ENCODE results near the gene SHISA2.
A peak's percentile ranks its signal among the peaks of the same experiment; 100 is the strongest.

The SHISA2 gene

DNA sequence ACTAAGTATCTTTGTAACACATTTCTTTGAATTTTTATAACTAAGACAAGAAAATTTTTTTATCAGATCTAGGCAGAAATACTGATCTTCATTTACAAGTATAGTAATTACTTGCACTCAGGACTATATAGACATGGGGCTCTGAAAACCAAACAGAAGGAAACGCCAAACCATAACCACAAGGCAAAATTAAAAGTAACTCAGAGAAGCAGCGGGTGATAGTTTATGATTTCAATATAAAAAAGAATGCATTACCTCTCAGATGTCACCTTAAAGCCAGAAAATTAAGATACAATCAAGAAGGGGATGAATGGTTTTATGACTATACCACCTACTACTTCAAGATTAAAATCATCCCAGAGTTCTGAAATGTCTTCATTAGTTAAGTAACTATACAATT, 6.7 kb downstream of the SHISA2 start:
- TF ChIP-seq, protein P1, sequence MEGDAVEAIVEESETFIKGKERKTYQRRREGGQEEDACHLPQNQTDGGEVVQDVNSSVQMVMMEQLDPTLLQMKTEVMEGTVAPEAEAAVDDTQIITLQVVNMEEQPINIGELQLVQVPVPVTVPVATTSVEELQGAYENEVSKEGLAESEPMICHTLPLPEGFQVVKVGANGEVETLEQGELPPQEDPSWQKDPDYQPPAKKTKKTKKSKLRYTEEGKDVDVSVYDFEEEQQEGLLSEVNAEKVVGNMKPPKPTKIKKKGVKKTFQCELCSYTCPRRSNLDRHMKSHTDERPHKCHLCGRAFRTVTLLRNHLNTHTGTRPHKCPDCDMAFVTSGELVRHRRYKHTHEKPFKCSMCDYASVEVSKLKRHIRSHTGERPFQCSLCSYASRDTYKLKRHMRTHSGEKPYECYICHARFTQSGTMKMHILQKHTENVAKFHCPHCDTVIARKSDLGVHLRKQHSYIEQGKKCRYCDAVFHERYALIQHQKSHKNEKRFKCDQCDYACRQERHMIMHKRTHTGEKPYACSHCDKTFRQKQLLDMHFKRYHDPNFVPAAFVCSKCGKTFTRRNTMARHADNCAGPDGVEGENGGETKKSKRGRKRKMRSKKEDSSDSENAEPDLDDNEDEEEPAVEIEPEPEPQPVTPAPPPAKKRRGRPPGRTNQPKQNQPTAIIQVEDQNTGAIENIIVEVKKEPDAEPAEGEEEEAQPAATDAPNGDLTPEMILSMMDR (IDR thresholded peaks at IDR 0.05; ENCODE audit: low read depth, low read length, missing control alignments) = no peak
- DNase-seq = no peak
- no peaks in the 10 kb centered on the region for H3K27me3 ChIP-seq (replicated peaks)
- no peaks in the 10 kb centered on the region for H3K36me3 ChIP-seq (replicated peaks)
- H3K4me3 ChIP-seq (ENCODE audit: low read depth, low read length) = no peak overlapping the region
- in situ Hi-C loops (cut with HindIII; ENCODE audit: low pct_ligation_motif_present, low sequenced_read_pairs) = no loop called here
- no peak overlapping the region for H3K27ac ChIP-seq

DNA sequence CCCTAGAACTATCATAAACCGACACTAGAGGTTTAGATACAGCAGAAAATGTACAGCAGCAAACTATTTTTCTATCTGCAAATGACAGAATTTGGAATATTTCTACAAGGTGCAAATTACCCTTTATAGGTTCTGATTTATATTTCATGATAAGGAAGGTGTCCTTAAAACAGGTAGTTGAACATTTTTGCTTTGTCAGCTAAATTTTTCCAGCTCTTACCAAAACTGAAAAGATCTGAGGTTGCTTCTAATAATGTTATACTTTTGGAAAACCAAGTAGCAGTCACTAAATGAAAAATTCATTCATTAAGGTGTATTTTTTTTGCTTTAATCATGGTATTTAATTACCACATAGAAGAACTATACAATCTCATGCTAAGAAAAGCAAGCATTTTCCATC, 9.0 kb downstream of the SHISA2 start:
- H3K36me3 ChIP-seq (replicated peaks) = no peaks in the 10 kb centered on the region
- in situ Hi-C loops (cut with HindIII; ENCODE audit: low pct_ligation_motif_present, low sequenced_read_pairs) = no loop called here
- TF ChIP-seq, protein P1 (IDR thresholded peaks at IDR 0.05; ENCODE audit: low read depth, low read length, missing control alignments) = no peak

DNA sequence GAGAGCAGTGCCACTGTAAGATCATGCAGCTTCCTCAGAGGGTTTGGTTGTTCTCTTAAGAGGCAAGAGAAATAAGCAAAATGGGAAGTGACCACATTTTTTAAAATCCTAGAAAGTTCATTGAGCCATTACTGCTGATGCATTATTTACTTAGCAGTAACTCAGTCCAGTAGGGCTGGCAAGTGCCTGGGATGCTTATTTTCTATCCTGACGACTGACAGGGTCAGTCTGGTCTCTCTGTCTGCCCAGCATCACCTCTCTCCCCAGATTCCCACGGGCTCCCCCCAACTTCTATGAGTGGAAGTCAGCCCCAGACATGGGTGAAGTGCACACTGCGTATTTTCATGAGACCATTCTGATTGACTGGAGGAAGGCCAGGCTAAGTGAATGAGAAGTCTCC, 10.4 kb downstream of the SHISA2 start:
- no peaks in the 10 kb centered on the region for H3K27me3 ChIP-seq (replicated peaks)
- in situ Hi-C loops (cut with HindIII; ENCODE audit: low pct_ligation_motif_present, low sequenced_read_pairs) = no loop called here
- DNase-seq = no peak

More for the DNA sequence above, 9.0 kb downstream of the SHISA2 start:
- no peak overlapping the region for H3K4me3 ChIP-seq (ENCODE audit: low read depth, low read length)
- H3K27me3 ChIP-seq (replicated peaks) = no peaks in the 10 kb centered on the region
- no peak overlapping the region for H3K27ac ChIP-seq
- no peak for DNase-seq

DNA sequence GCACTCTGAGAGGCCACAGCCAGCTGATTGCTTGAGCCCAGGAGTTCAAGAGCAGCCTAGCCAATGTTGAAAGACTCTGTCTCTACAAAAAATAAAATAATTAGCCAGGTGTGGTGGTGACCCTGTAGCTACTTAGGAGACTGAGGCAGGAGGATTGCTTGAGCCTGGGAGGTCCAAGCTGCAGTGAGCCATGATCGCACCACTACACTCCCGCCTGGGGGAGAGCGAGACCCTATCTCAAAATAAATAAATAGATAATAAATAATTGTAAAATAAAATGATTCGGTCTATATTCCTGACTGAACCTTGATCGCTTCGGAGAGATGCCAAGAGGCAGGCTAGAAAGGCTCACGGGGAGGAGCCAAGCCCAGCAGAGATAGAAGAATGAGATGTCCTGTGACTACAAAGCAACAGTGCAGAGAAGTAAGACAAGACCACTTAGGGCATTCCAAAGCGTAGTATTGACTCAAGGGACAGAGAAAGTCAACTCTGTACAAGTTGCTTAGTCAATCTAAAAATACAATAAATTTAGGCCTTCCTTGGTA, 12.8 kb downstream of the SHISA2 start:
- H3K27ac ChIP-seq = no peak overlapping the region
- no peaks in the 10 kb centered on the region for H3K27me3 ChIP-seq (replicated peaks)
- no peaks in the 10 kb centered on the region for H3K36me3 ChIP-seq (replicated peaks)
- in situ Hi-C loops (cut with HindIII; ENCODE audit: low pct_ligation_motif_present, low sequenced_read_pairs) = no loop called here
- H3K4me3 ChIP-seq (ENCODE audit: low read depth, low read length) = no peak overlapping the region
- TF ChIP-seq, protein P1 (IDR thresholded peaks at IDR 0.05; ENCODE audit: low read depth, low read length, missing control alignments) = no peak
- no peak for DNase-seq

More for the DNA sequence above, 10.4 kb downstream of the SHISA2 start:
- no peaks in the 10 kb centered on the region for H3K36me3 ChIP-seq (replicated peaks)
- H3K4me3 ChIP-seq (ENCODE audit: low read depth, low read length) = no peak overlapping the region
- TF ChIP-seq, protein P1 (IDR thresholded peaks at IDR 0.05; ENCODE audit: low read depth, low read length, missing control alignments) = no peak
- no peak overlapping the region for H3K27ac ChIP-seq

DNA sequence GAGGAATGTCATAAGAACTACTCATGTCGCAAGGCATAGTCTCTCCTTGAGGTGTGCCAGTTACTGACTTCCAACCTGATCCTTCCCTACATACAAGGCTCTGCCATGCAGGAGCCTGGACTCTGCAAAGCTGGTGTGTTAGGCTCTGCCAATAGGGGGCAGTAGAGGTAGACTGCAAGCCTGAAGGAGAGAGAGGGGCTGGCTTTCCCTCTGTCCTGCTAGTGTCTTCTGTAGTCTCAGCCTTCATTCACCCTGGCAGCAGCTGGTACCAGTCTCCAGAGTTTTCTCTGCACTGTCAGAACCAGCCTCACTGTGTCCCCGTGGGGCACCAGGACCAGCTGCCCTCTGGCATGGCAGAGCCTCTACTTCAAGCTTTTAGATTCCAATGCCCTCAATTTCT, 14.5 kb downstream of the SHISA2 start:
- Histone ChIP-seq H3K27ac (no peak overlapping the region), H3K27me3 (replicated peaks) (no peaks in the 10 kb centered on the region), H3K4me3 (ENCODE audit: low read depth, low read length) (no peak overlapping the region), H3K36me3 (replicated peaks) (no peaks in the 10 kb centered on the region)
- DNase-seq = no peak
- TF ChIP-seq, protein P1 (IDR thresholded peaks at IDR 0.05; ENCODE audit: low read depth, low read length, missing control alignments) = peak; percentile 78
- in situ Hi-C loops (cut with HindIII; ENCODE audit: low pct_ligation_motif_present, low sequenced_read_pairs) = no loop called here

DNA sequence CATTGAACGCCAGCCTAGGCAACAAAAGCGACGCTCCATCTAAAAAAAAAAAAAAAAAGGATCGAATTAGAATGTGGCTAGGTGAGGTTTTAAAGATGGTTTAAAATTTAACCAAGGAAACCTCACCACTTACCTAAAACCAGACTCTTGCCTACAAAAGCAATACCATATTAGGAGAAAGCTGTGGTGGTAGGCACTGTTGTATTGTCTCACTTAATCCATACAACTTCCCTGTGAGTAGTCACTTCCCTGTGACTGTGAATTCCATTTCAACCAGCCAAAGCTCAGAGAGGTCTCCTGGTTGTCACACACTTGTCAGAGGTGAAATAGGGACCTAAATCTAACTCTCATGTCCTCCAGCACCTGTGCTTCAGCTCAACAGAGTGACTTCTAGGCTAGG, 15.4 kb downstream of the SHISA2 start:
- H3K27me3 ChIP-seq (replicated peaks) = no peaks in the 10 kb centered on the region
- no peak for DNase-seq
- in situ Hi-C loops (cut with HindIII; ENCODE audit: low pct_ligation_motif_present, low sequenced_read_pairs) = no loop called here
- H3K27ac ChIP-seq = no peak overlapping the region
- H3K36me3 ChIP-seq (replicated peaks) = no peaks in the 10 kb centered on the region
- TF ChIP-seq, protein P1 (IDR thresholded peaks at IDR 0.05; ENCODE audit: low read depth, low read length, missing control alignments) = no peak
- H3K4me3 ChIP-seq (ENCODE audit: low read depth, low read length) = no peak overlapping the region
